HEK293 (cell line): ENCODE measurements around the gene RAPGEF5.

Experiments used
- CTCF ChIA-PET: fragments of 350-600 bp; formaldehyde crosslinking; extraction: SDS; loops from one replicate; lab custom pipeline; 2021; ENCODE audit warnings: antibody characterized with exemption; lab: Yijun Ruan, JAX
- POLR2A ChIA-PET: fragments of 300-600 bp; formaldehyde crosslinking; extraction: SDS; loops from one replicate; lab custom pipeline; 2020; ENCODE audit warnings: antibody characterized with exemption, inconsistent platforms; lab: Yijun Ruan, JAX
- H3K27ac ChIP-seq: fragments of 200-500 bp; sonication (Bioruptor generic); 2 replicates; pipeline ENCODE4 v1.5.1; 2014; ENCODE audit warnings: low read depth, low read length, control low read depth, inconsistent platforms; ENCODE audit errors: extremely low read depth
- H3K36me3 ChIP-seq, 2 experiments: fragments of 200-500 bp in 1 of 2; sonication (Bioruptor generic) in 1 of 2; 1 replicate in 1 of 2; 2 replicates in 1 of 2; pipeline ENCODE4 v1.5.1; 2014 to 2017; ENCODE audit warnings: inconsistent platforms in 2 of 2, low read length in 2 of 2; ENCODE audit not compliant: control insufficient read depth in 2 of 2, insufficient read depth in 1 of 2
- H3K4me1 ChIP-seq: fragments of 200-500 bp; sonication (Bioruptor generic); 2 replicates; pipeline ENCODE4 v1.5.1; 2014; ENCODE audit warnings: mild to moderate bottlenecking, low read length, inconsistent platforms; ENCODE audit not compliant: control insufficient read depth, insufficient read depth
- H3K4me3 ChIP-seq: 2 replicates; pipeline ENCODE4 v1.5.1; 2011; ENCODE audit warnings: low read depth, mild to moderate bottlenecking, control low read depth, low read length, moderate library complexity
- H3K9me3 ChIP-seq: fragments of 200-500 bp; sonication (Bioruptor generic); 2 replicates; pipeline ENCODE4 v1.5.1; 2014; ENCODE audit warnings: low read depth, low read length, inconsistent platforms; ENCODE audit not compliant: control insufficient read depth, insufficient read depth
- BCL11B ChIP-seq: fragments of 450-650 bp; formaldehyde crosslinking; IDR thresholded peaks from 2 replicates; pipeline ENCODE4 v1.5.1; 2016; ENCODE audit warnings: low read depth, missing biosample characterization, missing genetic modification characterization
- HIC1 ChIP-seq: fragments of 450-650 bp; formaldehyde crosslinking; IDR thresholded peaks from 2 replicates; pipeline ENCODE4 v1.5.1; 2016; ENCODE audit warnings: missing biosample characterization, missing genetic modification characterization
- HOXC10 ChIP-seq: sonication (generic); formaldehyde crosslinking; IDR thresholded peaks from 2 replicates; pipeline ENCODE4 v1.8.1; 2023; ENCODE audit warnings: mild to moderate bottlenecking, missing genetic modification reagents
- MEIS1 ChIP-seq: sonication (generic); formaldehyde crosslinking; IDR thresholded peaks from 2 replicates; pipeline ENCODE4 v1.8.1; 2022; ENCODE audit warnings: missing genetic modification reagents, mild to moderate bottlenecking, borderline replicate concordance
- OSR2 ChIP-seq: fragments of 450-650 bp; formaldehyde crosslinking; IDR thresholded peaks from 2 replicates; pipeline ENCODE4 v1.5.1; 2016; ENCODE audit warnings: missing biosample characterization, missing genetic modification characterization
- ZNF169 ChIP-seq: fragments of 450-650 bp; formaldehyde crosslinking; IDR thresholded peaks from 2 replicates; pipeline ENCODE4 v1.5.1; 2016; ENCODE audit warnings: missing biosample characterization, missing genetic modification characterization
- ZNF211 ChIP-seq: fragments of 450-650 bp; formaldehyde crosslinking; IDR thresholded peaks from 2 replicates; pipeline ENCODE4 v1.5.1; 2016; ENCODE audit warnings: low read depth, missing biosample characterization, missing genetic modification characterization
- ZNF239 ChIP-seq: fragments of 450-650 bp; formaldehyde crosslinking; IDR thresholded peaks from 2 replicates; pipeline ENCODE4 v1.5.1; 2016; ENCODE audit warnings: missing biosample characterization, missing genetic modification characterization
- ZNF24 ChIP-seq: fragments of 450-650 bp; formaldehyde crosslinking; IDR thresholded peaks from 2 replicates; pipeline ENCODE4 v1.5.1; 2016; ENCODE audit warnings: missing biosample characterization, missing genetic modification characterization
- ZNF292 ChIP-seq: fragments of 450-650 bp; formaldehyde crosslinking; IDR thresholded peaks from 2 replicates; pipeline ENCODE4 v1.5.1; 2016; ENCODE audit warnings: low read depth, missing biosample characterization, missing genetic modification characterization, borderline replicate concordance
- ZNF404 ChIP-seq: fragments of 450-650 bp; formaldehyde crosslinking; IDR thresholded peaks from 2 replicates; pipeline ENCODE4 v1.5.1; 2017; ENCODE audit warnings: missing biosample characterization, missing genetic modification characterization
- ZNF621 ChIP-seq: fragments of 450-650 bp; formaldehyde crosslinking; IDR thresholded peaks from 2 replicates; pipeline ENCODE4 v1.5.1; 2017; ENCODE audit warnings: missing biosample characterization, missing genetic modification characterization
- ZNF626 ChIP-seq: fragments of 450-650 bp; sonication (Bioruptor Pico); formaldehyde crosslinking; IDR thresholded peaks from 2 replicates; pipeline ENCODE4 v1.5.1; 2018; ENCODE audit warnings: missing biosample characterization, missing genetic modification characterization, inconsistent platforms
- ZNF76 ChIP-seq: fragments of 450-650 bp; formaldehyde crosslinking; IDR thresholded peaks from 2 replicates; pipeline ENCODE4; 2016; ENCODE audit warnings: low read depth, missing biosample characterization, missing genetic modification characterization, borderline replicate concordance
- ZSCAN23 ChIP-seq: fragments of 450-650 bp; formaldehyde crosslinking; IDR thresholded peaks from 2 replicates; pipeline ENCODE4 v1.5.1; 2016; ENCODE audit warnings: missing biosample characterization, missing genetic modification characterization
- TF ChIP-seq, protein P1 (sequence below): fragments of 450-650 bp; formaldehyde crosslinking; IDR thresholded peaks from 2 replicates; pipeline ENCODE4 v1.5.1; 2017; ENCODE audit warnings: missing biosample characterization, missing genetic modification characterization
- TF ChIP-seq, protein P2 (sequence below): fragments of 450-650 bp; formaldehyde crosslinking; IDR thresholded peaks from 2 replicates; pipeline ENCODE4 v1.5.1; 2016; ENCODE audit warnings: missing biosample characterization, missing genetic modification characterization
- TF ChIP-seq, protein P3 (sequence below): fragments of 450-650 bp; formaldehyde crosslinking; IDR thresholded peaks from 2 replicates; pipeline ENCODE4 v1.5.1; 2017; ENCODE audit warnings: missing biosample characterization, missing genetic modification characterization
- TF ChIP-seq, protein P4 (sequence below): fragments of 450-650 bp; formaldehyde crosslinking; IDR thresholded peaks from 2 replicates; pipeline ENCODE4 v1.5.1; 2016; ENCODE audit warnings: missing biosample characterization, missing genetic modification characterization

The RAPGEF5 gene

DNA sequence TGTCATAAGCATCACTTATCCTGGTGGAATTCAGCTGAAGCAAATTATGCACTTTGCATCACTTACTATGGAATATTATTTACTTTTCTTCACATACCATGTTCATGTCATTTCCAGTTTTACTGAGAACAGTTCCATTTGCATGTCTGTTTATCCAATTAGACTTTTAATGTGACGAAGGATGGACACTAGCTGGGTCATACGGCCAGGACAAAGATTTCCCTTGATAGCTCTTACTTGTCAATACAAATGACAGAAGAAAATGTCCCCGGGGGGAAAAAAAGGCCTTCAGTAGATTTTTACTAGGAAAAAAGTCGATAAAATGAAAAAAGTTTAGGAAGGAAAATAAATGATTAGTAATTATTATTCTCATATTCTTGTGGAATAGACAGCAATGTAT is 106.6 kb downstream of the RAPGEF5 start (continued):
- TF ChIP-seq, protein P1, sequence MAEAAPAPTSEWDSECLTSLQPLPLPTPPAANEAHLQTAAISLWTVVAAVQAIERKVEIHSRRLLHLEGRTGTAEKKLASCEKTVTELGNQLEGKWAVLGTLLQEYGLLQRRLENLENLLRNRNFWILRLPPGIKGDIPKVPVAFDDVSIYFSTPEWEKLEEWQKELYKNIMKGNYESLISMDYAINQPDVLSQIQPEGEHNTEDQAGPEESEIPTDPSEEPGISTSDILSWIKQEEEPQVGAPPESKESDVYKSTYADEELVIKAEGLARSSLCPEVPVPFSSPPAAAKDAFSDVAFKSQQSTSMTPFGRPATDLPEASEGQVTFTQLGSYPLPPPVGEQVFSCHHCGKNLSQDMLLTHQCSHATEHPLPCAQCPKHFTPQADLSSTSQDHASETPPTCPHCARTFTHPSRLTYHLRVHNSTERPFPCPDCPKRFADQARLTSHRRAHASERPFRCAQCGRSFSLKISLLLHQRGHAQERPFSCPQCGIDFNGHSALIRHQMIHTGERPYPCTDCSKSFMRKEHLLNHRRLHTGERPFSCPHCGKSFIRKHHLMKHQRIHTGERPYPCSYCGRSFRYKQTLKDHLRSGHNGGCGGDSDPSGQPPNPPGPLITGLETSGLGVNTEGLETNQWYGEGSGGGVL (tag by site-specific recombination): no peak
- no peak for TF ChIP-seq HIC1 (tag by site-specific recombination)
- TF ChIP-seq ZNF239 (tag by site-specific recombination): no peak
- TF ChIP-seq ZSCAN23 (tag by site-specific recombination): no peak
- TF ChIP-seq BCL11B (tag by site-specific recombination): no peak
- no peak for TF ChIP-seq OSR2 (tag by site-specific recombination)
- TF ChIP-seq, protein P2, sequence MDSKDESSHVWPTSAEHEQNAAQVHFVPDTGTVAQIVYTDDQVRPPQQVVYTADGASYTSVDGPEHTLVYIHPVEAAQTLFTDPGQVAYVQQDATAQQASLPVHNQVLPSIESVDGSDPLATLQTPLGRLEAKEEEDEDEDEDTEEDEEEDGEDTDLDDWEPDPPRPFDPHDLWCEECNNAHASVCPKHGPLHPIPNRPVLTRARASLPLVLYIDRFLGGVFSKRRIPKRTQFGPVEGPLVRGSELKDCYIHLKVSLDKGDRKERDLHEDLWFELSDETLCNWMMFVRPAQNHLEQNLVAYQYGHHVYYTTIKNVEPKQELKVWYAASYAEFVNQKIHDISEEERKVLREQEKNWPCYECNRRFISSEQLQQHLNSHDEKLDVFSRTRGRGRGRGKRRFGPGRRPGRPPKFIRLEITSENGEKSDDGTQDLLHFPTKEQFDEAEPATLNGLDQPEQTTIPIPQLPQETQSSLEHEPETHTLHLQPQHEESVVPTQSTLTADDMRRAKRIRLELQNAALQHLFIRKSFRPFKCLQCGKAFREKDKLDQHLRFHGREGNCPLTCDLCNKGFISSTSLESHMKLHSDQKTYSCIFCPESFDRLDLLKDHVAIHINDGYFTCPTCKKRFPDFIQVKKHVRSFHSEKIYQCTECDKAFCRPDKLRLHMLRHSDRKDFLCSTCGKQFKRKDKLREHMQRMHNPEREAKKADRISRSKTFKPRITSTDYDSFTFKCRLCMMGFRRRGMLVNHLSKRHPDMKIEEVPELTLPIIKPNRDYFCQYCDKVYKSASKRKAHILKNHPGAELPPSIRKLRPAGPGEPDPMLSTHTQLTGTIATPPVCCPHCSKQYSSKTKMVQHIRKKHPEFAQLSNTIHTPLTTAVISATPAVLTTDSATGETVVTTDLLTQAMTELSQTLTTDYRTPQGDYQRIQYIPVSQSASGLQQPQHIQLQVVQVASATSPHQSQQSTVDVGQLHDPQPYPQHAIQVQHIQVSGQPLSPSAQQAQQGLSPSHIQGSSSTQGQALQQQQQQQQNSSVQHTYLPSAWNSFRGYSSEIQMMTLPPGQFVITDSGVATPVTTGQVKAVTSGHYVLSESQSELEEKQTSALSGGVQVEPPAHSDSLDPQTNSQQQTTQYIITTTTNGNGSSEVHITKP (tag by site-specific recombination): no peak
- no peak for TF ChIP-seq ZNF621 (tag by site-specific recombination)
- TF ChIP-seq HOXC10 (CRISPR knock-in tag): no peak

DNA sequence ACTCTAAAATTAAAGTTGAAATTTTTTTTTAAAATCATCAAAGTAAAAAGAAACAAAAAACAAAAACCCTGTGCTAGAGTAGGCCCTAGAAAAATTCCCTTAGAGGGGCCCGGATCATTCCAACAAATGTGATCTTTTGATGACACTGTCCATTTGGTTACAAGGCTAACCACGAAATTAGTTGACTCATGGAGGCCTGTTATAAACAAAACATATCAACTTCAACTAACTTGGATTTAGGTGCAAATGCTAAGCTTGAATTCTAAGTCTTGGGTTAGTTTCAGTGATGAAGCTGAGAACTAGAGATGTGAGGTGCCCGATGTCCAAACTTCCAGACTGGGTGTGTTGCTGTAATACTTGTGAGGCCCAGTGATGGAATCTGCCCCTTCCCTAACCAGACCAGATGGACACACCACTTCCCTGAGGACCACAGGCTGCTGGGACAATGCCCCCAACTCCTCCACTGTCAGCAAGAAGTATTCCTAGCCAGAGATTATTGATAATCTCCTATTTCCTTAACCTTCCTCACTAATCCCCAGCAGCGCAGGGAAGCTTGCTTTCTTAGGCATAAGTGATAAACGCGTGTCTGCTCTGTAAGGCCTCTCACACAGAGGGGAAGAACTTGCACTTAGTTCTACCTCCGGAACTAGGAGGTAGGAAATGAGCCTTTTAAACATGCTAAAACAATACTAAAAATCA is 108.7 kb downstream of the RAPGEF5 start:
- no peak for TF ChIP-seq ZNF76 (tag by site-specific recombination)
- no peak for TF ChIP-seq ZNF292
- no peak for TF ChIP-seq ZNF24
- TF ChIP-seq ZNF404 (tag by site-specific recombination): no peak
- no peak for TF ChIP-seq ZNF626
- TF ChIP-seq, protein P3, sequence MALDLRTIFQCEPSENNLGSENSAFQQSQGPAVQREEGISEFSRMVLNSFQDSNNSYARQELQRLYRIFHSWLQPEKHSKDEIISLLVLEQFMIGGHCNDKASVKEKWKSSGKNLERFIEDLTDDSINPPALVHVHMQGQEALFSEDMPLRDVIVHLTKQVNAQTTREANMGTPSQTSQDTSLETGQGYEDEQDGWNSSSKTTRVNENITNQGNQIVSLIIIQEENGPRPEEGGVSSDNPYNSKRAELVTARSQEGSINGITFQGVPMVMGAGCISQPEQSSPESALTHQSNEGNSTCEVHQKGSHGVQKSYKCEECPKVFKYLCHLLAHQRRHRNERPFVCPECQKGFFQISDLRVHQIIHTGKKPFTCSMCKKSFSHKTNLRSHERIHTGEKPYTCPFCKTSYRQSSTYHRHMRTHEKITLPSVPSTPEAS (tag by site-specific recombination): no peak
- TF ChIP-seq ZNF169 (tag by site-specific recombination): no peak
- TF ChIP-seq, protein P4, sequence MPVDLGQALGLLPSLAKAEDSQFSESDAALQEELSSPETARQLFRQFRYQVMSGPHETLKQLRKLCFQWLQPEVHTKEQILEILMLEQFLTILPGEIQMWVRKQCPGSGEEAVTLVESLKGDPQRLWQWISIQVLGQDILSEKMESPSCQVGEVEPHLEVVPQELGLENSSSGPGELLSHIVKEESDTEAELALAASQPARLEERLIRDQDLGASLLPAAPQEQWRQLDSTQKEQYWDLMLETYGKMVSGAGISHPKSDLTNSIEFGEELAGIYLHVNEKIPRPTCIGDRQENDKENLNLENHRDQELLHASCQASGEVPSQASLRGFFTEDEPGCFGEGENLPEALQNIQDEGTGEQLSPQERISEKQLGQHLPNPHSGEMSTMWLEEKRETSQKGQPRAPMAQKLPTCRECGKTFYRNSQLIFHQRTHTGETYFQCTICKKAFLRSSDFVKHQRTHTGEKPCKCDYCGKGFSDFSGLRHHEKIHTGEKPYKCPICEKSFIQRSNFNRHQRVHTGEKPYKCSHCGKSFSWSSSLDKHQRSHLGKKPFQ (tag by site-specific recombination): no peak
- no peak for TF ChIP-seq ZNF621 (tag by site-specific recombination)
- no peak for TF ChIP-seq ZNF211 (tag by site-specific recombination)
- no peak for TF ChIP-seq ZSCAN23 (tag by site-specific recombination)
- TF ChIP-seq MEIS1 (CRISPR knock-in tag): no peak
- no peaks in the 10 kb centered on the region for H3K36me3 ChIP-seq
- no peaks in the 10 kb centered on the region for H3K9me3 ChIP-seq
- H3K27ac ChIP-seq: no peak overlapping the region
- H3K4me1 ChIP-seq: peaks cover 7% of the 10 kb centered on the region
- POLR2A ChIA-PET: no interaction called here
- CTCF ChIA-PET: no interaction called here
- no peak overlapping the region for H3K4me3 ChIP-seq
